Natural killer cell (primary cell): Measurements from ENCODE around the gene CCDC152. TPM values are rescaled to one million over a fixed set of nuclear protein-coding genes. Genes with fewer than 3 reads are reported as not detected.
"Not testable (repeated sequence)": the region's sequence is repeated elsewhere in the genome, so short reads cannot be mapped to it uniquely, and the experiment has no call there.

Experiments
- ATAC-seq, 3 donors: fragments of 150-1000 bp in 2 of 3; fragments of 200-7000 bp in 1 of 3; cut with Tn5 transposase; 1 replicate in 1 of 3; 2 replicates in 2 of 3; pipeline ENCODE4 v1.10.0; 2021; ENCODE audit warnings: mild to moderate bottlenecking in 2 of 3, moderate library complexity in 2 of 3
- DNase-seq, 2 donors: peaks; one replicate each; pipeline versions ENCODE4 v3.0.0 to v3.0.0-alpha.2; 2013 to 2021; ENCODE audit warnings: mixed read lengths in 1 of 2
- H3K27ac ChIP-seq: one replicate; pipeline ENCODE4 v1.5.1; 2013; ENCODE audit warnings: mild to moderate bottlenecking, low read length
- H3K27me3 ChIP-seq: one replicate; pipeline ENCODE4 v1.6.1; 2013; ENCODE audit warnings: low read length; ENCODE audit not compliant: control insufficient read depth, insufficient read depth
- H3K36me3 ChIP-seq: one replicate; pipeline ENCODE4 v1.6.1; 2013; ENCODE audit warnings: low read length; ENCODE audit not compliant: control insufficient read depth, insufficient read depth
- H3K4me1 ChIP-seq: one replicate; pipeline ENCODE4 v1.6.1; 2013; ENCODE audit warnings: low read length; ENCODE audit not compliant: control insufficient read depth, insufficient read depth
- H3K4me3 ChIP-seq: one replicate; pipeline ENCODE4 v1.5.1; 2013; ENCODE audit warnings: low read length
- H3K9me3 ChIP-seq: one replicate; pipeline ENCODE4 v1.6.1; 2013; ENCODE audit warnings: low read length; ENCODE audit not compliant: control insufficient read depth, insufficient read depth
- H3K27ac Mint-ChIP-seq, 2 donors: one replicate each; pipeline ENCODE4 v1.8.0; 2022; ENCODE audit warnings: mild to moderate bottlenecking in 2 of 2, mixed read lengths in 2 of 2, moderate library complexity in 1 of 2
- H3K27me3 Mint-ChIP-seq, 2 donors: one replicate each; pipeline ENCODE4 v1.8.0; 2022; ENCODE audit warnings: low read depth in 2 of 2, mixed read lengths in 2 of 2
- H3K36me3 Mint-ChIP-seq: one replicate; pipeline ENCODE4 v1.8.0; 2022; ENCODE audit warnings: mixed read lengths
- H3K4me1 Mint-ChIP-seq, 2 donors: one replicate each; pipeline ENCODE4 v1.8.0; 2022; ENCODE audit warnings: mixed read lengths in 2 of 2
- H3K4me3 Mint-ChIP-seq: one replicate; pipeline ENCODE4 v1.8.0; 2022; ENCODE audit warnings: mild to moderate bottlenecking, moderate library complexity, mixed read lengths
- H3K9me3 Mint-ChIP-seq, 2 donors: one replicate each; pipeline ENCODE4 v1.8.0; 2022; ENCODE audit warnings: mixed read lengths in 2 of 2
- WGBS: methylation state at CpG from one replicate; pipeline ENCODE4 v1.1.7; 2013; ENCODE audit warnings: missing lambda C conversion rate; ENCODE audit not compliant: insufficient coverage; 5-methylcytosine and 5-hydroxymethylcytosine counted together
- intact Hi-C: fragments of 100-400 bp; cut with micrococcal nuclease; formaldehyde crosslinking; loops from one replicate; pipeline ENCODE4 v1.14.2; 2022
- total RNA-seq, 4 donors: library from RNA; stranded (reverse); fragments of 120-200 nt in 1 of 4; gene quantifications; one replicate each; pipeline versions ENCODE4 v1.2.3 to v1.2.4, GENCODE V29; 2013 to 2022
- TF ChIP-seq, protein P1 (sequence below): fragments of 200-600 bp; IDR thresholded peaks from one replicate; pipeline ENCODE4 v1.8.0; 2022; ENCODE audit warnings: antibody characterized with exemption

CCDC152 gene
- total RNA-seq, 3 donors from 2014 or later (not counting 1 experiment from before 2014, with no cell fraction given), result 4.0 to 4.9 (median 4.0) TPM

DNA sequence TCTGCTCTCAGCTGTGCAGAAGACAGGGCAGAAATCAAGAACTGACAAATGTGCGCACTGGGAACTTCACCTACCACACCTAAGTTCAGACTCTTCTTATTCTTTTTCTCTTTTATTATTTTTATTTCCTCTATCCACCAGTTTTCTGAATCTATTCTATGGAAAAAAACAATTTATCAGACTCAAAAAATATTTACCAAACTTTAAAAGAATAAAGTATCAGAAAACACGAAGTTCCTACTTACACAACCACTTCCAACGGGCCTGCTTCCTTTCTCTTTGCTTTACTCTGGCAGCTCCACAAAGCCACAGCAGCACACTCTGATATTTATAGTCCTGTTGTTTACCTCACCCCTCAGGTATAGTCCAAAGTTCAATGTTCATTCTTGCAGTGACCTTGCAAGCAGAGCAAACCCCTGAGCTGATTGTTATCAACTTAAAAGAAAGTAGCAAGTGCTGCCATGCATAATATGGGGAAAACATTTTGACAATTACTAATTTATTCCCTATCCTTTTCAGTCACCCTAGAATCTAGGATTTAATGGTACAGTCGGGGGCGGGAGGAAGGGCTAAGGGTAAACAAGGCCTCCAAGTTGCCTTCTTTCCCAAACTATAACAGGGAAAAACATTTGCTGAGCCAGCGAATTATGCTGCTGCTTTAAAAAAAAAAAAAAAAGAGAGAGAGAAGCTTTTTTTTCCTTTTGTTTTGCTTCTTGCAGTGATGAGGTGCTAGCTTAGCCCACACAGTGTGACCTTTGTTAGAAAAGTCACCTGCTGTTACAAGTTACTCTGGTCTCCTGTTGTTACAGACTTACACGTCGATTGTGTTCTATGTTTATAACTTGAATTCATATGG lies 55.2 kb downstream of the CCDC152 start, which contains the start of gene SELENOP:
Gene SELENOP, minus strand, starts transcription at position 302 of the 856 bp plus-strand sequence. CDS start 3,539 bp downstream, outside the sequence.
- ATAC-seq, result no peak

DNA sequence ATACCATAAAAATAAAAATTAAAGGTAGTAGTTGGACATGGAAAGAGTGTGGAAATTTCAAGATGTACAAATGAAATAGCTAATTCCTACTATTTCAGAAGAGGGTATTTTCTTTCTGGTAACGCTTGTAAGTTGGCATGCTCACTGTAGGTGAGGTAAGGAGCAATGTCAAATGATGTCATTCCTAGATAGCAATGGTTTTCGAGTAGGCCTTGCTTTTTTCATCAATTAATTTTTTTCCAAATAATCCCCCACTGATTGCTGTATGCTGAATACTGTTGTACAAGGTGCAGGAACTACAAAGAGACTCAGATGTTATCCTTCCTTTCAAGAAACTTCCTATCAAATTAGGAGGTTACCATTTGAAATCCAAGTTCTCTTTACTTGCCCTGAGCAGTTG lies 56.0 kb downstream of the CCDC152 start:
- TF ChIP-seq, protein P1, sequence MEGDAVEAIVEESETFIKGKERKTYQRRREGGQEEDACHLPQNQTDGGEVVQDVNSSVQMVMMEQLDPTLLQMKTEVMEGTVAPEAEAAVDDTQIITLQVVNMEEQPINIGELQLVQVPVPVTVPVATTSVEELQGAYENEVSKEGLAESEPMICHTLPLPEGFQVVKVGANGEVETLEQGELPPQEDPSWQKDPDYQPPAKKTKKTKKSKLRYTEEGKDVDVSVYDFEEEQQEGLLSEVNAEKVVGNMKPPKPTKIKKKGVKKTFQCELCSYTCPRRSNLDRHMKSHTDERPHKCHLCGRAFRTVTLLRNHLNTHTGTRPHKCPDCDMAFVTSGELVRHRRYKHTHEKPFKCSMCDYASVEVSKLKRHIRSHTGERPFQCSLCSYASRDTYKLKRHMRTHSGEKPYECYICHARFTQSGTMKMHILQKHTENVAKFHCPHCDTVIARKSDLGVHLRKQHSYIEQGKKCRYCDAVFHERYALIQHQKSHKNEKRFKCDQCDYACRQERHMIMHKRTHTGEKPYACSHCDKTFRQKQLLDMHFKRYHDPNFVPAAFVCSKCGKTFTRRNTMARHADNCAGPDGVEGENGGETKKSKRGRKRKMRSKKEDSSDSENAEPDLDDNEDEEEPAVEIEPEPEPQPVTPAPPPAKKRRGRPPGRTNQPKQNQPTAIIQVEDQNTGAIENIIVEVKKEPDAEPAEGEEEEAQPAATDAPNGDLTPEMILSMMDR, result no peak
- H3K4me3 Mint-ChIP-seq, result no peak overlapping the region

More for the DNA sequence above, 55.2 kb downstream of the CCDC152 start, which contains the start of gene SELENOP:
- 43% methylated on average over 7 of the region's 8 CpGs for WGBS
- Mint-ChIP-seq H3K9me3 (no peaks in the 10 kb centered on the region), H3K27me3 (no peaks in the 10 kb centered on the region), H3K4me3 (no peak within 1 kb of the TSS), H3K36me3 (no peaks in the 10 kb centered on the region), H3K4me1 (no peaks in the 10 kb centered on the region), H3K27ac (no peak within 1 kb of the TSS)
- Histone ChIP-seq H3K27me3 (no peaks in the 10 kb centered on the region), H3K4me3 (no peak within 1 kb of the TSS), H3K4me1 (no peaks in the 10 kb centered on the region), H3K27ac (no peak within 1 kb of the TSS), H3K36me3 (no peaks in the 10 kb centered on the region), H3K9me3 (no peaks in the 10 kb centered on the region)
- intact Hi-C loops, result no loop called here
- no peak for DNase-seq
- TF ChIP-seq, protein P1, result no peak

DNA sequence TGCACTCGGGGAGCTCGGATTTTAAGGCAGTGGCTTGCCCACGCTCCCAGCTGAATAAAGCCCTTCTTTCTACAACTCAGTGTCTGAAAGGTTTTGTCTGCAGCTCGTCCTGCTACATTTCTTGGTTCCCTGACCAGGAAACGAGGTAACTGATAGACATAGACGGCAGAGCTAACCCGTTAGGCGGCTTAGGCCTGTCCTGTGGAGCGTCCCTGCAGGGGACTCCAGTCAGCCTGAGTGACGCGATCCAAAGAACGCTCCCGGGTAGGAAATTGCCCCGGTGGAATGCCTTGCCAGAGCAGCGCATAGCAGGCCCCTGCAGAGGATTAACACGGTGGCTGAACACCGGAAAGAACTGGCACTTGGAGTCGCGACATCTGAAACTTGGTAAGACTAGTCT lies 56.9 kb downstream of the CCDC152 start:
- no peaks in the 10 kb centered on the region for H3K9me3 Mint-ChIP-seq
- no peak for DNase-seq
- Histone ChIP-seq H3K27ac (no peak overlapping the region), H3K4me3 (no peak overlapping the region), H3K36me3 (no peaks in the 10 kb centered on the region), H3K9me3 (no peaks in the 10 kb centered on the region), H3K4me1 (no peaks in the 10 kb centered on the region), H3K27me3 (no peaks in the 10 kb centered on the region)
- no peaks in the 10 kb centered on the region for H3K27me3 Mint-ChIP-seq
- no peak overlapping the region for H3K4me3 Mint-ChIP-seq
- WGBS, result 94% methylated on average over 19 of the region's 19 CpGs
- H3K36me3 Mint-ChIP-seq, result no peaks in the 10 kb centered on the region
- TF ChIP-seq, protein P1, result no peak
- H3K4me1 Mint-ChIP-seq, result no peaks in the 10 kb centered on the region
- no peak for ATAC-seq
- intact Hi-C loops, result no loop called here
- no peak overlapping the region for H3K27ac Mint-ChIP-seq

More for the DNA sequence above, 56.0 kb downstream of the CCDC152 start:
- 100% methylated on average over 1 of the region's 2 CpGs for WGBS
- Mint-ChIP-seq H3K36me3 (no peaks in the 10 kb centered on the region), H3K27ac (no peak overlapping the region), H3K27me3 (no peaks in the 10 kb centered on the region), H3K9me3 (no peaks in the 10 kb centered on the region), H3K4me1 (no peaks in the 10 kb centered on the region)
- intact Hi-C loops, result no loop called here
- Histone ChIP-seq H3K4me1 (no peaks in the 10 kb centered on the region), H3K9me3 (no peaks in the 10 kb centered on the region), H3K4me3 (no peak overlapping the region), H3K27ac (no peak overlapping the region), H3K27me3 (no peaks in the 10 kb centered on the region), H3K36me3 (no peaks in the 10 kb centered on the region)
- no peak for ATAC-seq
- no peak for DNase-seq

DNA sequence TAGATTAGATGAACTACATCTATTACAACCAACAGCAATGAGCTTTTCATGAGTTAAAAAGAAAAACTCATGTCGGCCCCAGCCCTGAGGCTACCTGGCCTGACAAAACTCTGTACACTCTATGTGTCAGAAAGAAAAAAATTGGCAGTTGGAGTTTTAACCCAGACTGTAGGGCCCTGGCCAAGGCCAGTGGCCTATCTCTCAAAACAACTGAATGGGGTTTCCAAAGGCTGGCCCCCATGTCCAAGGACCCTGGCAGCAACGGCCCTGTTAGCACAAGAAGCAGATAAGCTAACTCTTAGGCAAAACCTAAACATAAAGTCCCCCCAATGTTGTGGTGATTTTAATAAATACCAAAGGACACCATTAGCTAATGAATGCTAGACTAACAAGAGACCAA lies 59.9 kb downstream of the CCDC152 start:
- not testable (repeated sequence) for H3K27me3 Mint-ChIP-seq

More for the DNA sequence above, 59.9 kb downstream of the CCDC152 start:
- H3K36me3 ChIP-seq, H3K27ac ChIP-seq, H3K9me3 Mint-ChIP-seq, H3K4me3 ChIP-seq, H3K27ac Mint-ChIP-seq, intact Hi-C loops, H3K36me3 Mint-ChIP-seq, ATAC-seq, H3K4me1 ChIP-seq, H3K4me3 Mint-ChIP-seq, H3K27me3 ChIP-seq, DNase-seq, H3K4me1 Mint-ChIP-seq, H3K9me3 ChIP-seq: not testable (repeated sequence)
- 100% methylated on average over 1 of the region's 2 CpGs for WGBS
